Smooth muscle cell (in vitro differentiated cells): Measurements from ENCODE around the gene C5orf15. TPM values are rescaled to one million over a fixed set of nuclear protein-coding genes. Genes with fewer than 3 reads are reported as not detected.
A peak's percentile ranks its signal among the peaks of the same experiment; 100 is the strongest.

ENCODE experiments used
- DNase-seq: peaks from one replicate; lab custom pipeline; 2025; ENCODE audit not compliant: unreplicated experiment; lab: John Stamatoyannopoulos, UW
- H2AFZ ChIP-seq: fragments of 200-600 bp; sonication (generic); 2 replicates; pipeline ENCODE4 v1.6.0; 2016; ENCODE audit warnings: antibody characterized with exemption, low read depth, mild to moderate bottlenecking
- H3F3A ChIP-seq: fragments of 200-600 bp; sonication (generic); 2 replicates; pipeline ENCODE4 v1.6.0; 2017; ENCODE audit warnings: antibody characterized with exemption, low read depth
- H3K27ac ChIP-seq: fragments of 200-600 bp; sonication (generic); 2 replicates; pipeline ENCODE4 v1.5.1; 2016; ENCODE audit warnings: low read depth, mild to moderate bottlenecking
- H3K27me3 ChIP-seq: fragments of 200-600 bp; sonication (generic); 2 replicates; pipeline ENCODE4 v1.6.1; 2016; ENCODE audit warnings: low read depth, mild to moderate bottlenecking
- H3K36me3 ChIP-seq: fragments of 200-600 bp; sonication (generic); 2 replicates; pipeline ENCODE4 v1.5.1; 2016; ENCODE audit warnings: low read depth
- H3K4me1 ChIP-seq: fragments of 200-600 bp; sonication (generic); 2 replicates; pipeline ENCODE4 v1.5.1; 2016; ENCODE audit warnings: low read depth
- H3K4me2 ChIP-seq: fragments of 200-600 bp; sonication (generic); 2 replicates; pipeline ENCODE4 v1.6.0; 2016; ENCODE audit warnings: mild to moderate bottlenecking
- H3K4me3 ChIP-seq: fragments of 200-600 bp; sonication (generic); 2 replicates; pipeline ENCODE4 v1.5.1; 2016; ENCODE audit warnings: mild to moderate bottlenecking
- H3K79me2 ChIP-seq: fragments of 200-600 bp; sonication (generic); 2 replicates; pipeline ENCODE4 v1.6.0; 2016; ENCODE audit warnings: low read depth, mild to moderate bottlenecking
- H3K9ac ChIP-seq: fragments of 200-600 bp; sonication (generic); 2 replicates; pipeline ENCODE4 v1.6.0; 2016; ENCODE audit warnings: low read depth
- H3K9me3 ChIP-seq: fragments of 200-600 bp; sonication (generic); replicated peaks from 2 replicates; pipeline ENCODE4 v1.5.1; 2016; ENCODE audit warnings: low read depth
- H4K20me1 ChIP-seq: fragments of 200-600 bp; sonication (generic); 2 replicates; pipeline ENCODE4 v1.6.0; 2016; ENCODE audit warnings: low read depth
- CTCF ChIP-seq: fragments of 200-600 bp; sonication (generic); IDR thresholded peaks from 2 replicates; pipeline ENCODE4 v1.5.1; 2017; ENCODE audit warnings: borderline replicate concordance, mild to moderate bottlenecking, antibody characterized with exemption; ENCODE audit not compliant: insufficient read depth, poor library complexity, severe bottlenecking
- WGBS: methylation state at CpG from one replicate; pipeline ENCODE4 v1.1.7; 2016; ENCODE audit warnings: low lambda C conversion rate; 5-methylcytosine and 5-hydroxymethylcytosine counted together
- polyA plus RNA-seq: library from polyadenylated mRNA; unstranded; fragments of >200 nt; fragmentation: Nextera tagmentation; extraction: Ambion mirVana; gene quantifications from 2 replicates; pipeline ENCODE4 v1.2.1, GENCODE V29; 2016
- total RNA-seq: library from RNA; depleted of rRNA; stranded (reverse); fragments of >200 nt; gene quantifications from 2 replicates; pipeline ENCODE4 v1.2.3, GENCODE V29; 2014

The C5orf15 gene
- total and polyA plus RNA-seq, 2 experiments from 2014 or later = 64.9 to 128 TPM

DNA sequence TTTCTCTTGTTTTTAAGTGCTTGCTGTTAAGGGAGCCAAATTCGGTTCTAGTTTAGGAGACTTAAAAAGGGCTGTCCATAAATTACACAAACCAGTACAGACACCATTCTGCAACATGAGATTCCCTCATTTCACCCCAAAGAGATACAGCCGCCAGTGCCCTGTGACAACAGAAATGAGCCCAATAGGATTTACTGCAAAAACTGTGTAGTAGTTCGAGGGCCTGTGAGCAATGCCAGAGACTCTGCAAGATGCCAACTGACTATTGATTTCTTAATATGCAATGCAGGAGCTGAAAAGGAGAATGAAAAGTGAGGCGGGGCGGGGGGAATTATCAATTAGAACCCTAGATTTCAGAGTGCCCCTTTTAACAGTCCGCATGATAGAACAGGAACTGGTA, 5.7 kb upstream of the C5orf15 start:
- Histone ChIP-seq H2AFZ (no peak overlapping the region), H3K27ac (no peak overlapping the region), H3K4me3 (no peak overlapping the region), H3F3A (peaks cover 42% of the 10 kb centered on the region), H3K27me3 (no peaks in the 10 kb centered on the region), H3K36me3 (peaks cover 13% of the 10 kb centered on the region), H3K4me2 (no peak overlapping the region), H3K4me1 (no peaks in the 10 kb centered on the region), H3K79me2 (peaks cover 3% of the 10 kb centered on the region), H3K9ac (no peak overlapping the region), H3K9me3 (no peaks in the 10 kb centered on the region), H4K20me1 (peaks cover 12% of the 10 kb centered on the region)
- WGBS = 95% methylated on average over 6 of the region's 6 CpGs
- TF ChIP-seq CTCF = no peak
- DNase-seq = no peak

GRCh38 chr5:133970325-133970909, 2.0 kb upstream of the C5orf15 start:
- peaks cover 13% of the 10 kb centered on the region for H3K36me3 ChIP-seq
- peaks cover 6% of the 10 kb centered on the region for H3K4me1 ChIP-seq
- H3K27ac ChIP-seq = peak overlapping the region; percentile 95
- no peak overlapping the region for H2AFZ ChIP-seq
- peaks cover 30% of the 10 kb centered on the region for H3K79me2 ChIP-seq
- 71% methylated on average over 2 of the region's 2 CpGs for WGBS
- TF ChIP-seq CTCF = no peak
- peaks cover 35% of the 10 kb centered on the region for H3F3A ChIP-seq
- no peak overlapping the region for H3K9ac ChIP-seq
- no peak overlapping the region for H3K4me2 ChIP-seq
- peaks cover 2% of the 10 kb centered on the region for H4K20me1 ChIP-seq
- H3K9me3 ChIP-seq = no peaks in the 10 kb centered on the region
- no peaks in the 10 kb centered on the region for H3K27me3 ChIP-seq
- no peak for DNase-seq
- H3K4me3 ChIP-seq = no peak overlapping the region

- Histone ChIP-seq H3K4me2 (peak overlapping the region; percentile 97), H3K36me3 (peaks cover 13% of the 10 kb centered on the region), H3K4me3 (peak overlapping the region; percentile 96), H3K27me3 (no peaks in the 10 kb centered on the region), H2AFZ (no peak overlapping the region), H3F3A (peaks cover 35% of the 10 kb centered on the region), H3K9me3 (no peaks in the 10 kb centered on the region), H3K79me2 (peaks cover 36% of the 10 kb centered on the region), H3K27ac (peak overlapping the region; percentile 95), H4K20me1 (peaks cover 2% of the 10 kb centered on the region), H3K9ac (peak overlapping the region; percentile 4), H3K4me1 (peaks cover 6% of the 10 kb centered on the region)
- TF ChIP-seq CTCF = no peak
- DNase-seq = no peak
- 47% methylated on average over 7 of the region's 7 CpGs for WGBS
Measured at GRCh38 chr5:133969654-133970324, 1.4 kb upstream of the C5orf15 start.
